Astrocyte (in vitro differentiated cells and primary cell): ENCODE data around the gene XPNPEP1. TPM values are rescaled to one million over a fixed set of nuclear protein-coding genes. Genes with fewer than 3 reads are reported as not detected.
A peak's percentile ranks its signal among the peaks of the same experiment; 100 is the strongest.

Experiments
- DNase-seq: peaks from one replicate; pipeline ENCODE4 v3.0.0-alpha.2; 2010; ENCODE audit warnings: low read depth
- FAIRE-seq: peaks from 2 replicates; lab custom pipeline; 2011; peaks lifted over from hg19 to GRCh38; lab: Jason Lieb, UNC
- H2AFZ ChIP-seq: 2 replicates; pipeline ENCODE4 v1.6.0; 2012; ENCODE audit warnings: low read depth, low read length, inconsistent platforms
- H3K27ac ChIP-seq: 2 replicates; pipeline ENCODE4 v1.5.1; 2011; ENCODE audit warnings: low read depth, low read length, inconsistent platforms
- H3K27me3 ChIP-seq: 2 replicates; pipeline ENCODE4 v1.6.0; 2011; ENCODE audit warnings: low read length, inconsistent platforms; ENCODE audit not compliant: insufficient read depth
- H3K36me3 ChIP-seq: 2 replicates; pipeline ENCODE4 v1.5.1; 2011; ENCODE audit warnings: low read length, inconsistent platforms; ENCODE audit not compliant: insufficient read depth
- H3K4me1 ChIP-seq: 2 replicates; pipeline ENCODE4 v1.5.1; 2011; ENCODE audit warnings: low read length, inconsistent platforms; ENCODE audit not compliant: insufficient read depth
- H3K4me2 ChIP-seq: 2 replicates; pipeline ENCODE4 v1.6.0; 2012; ENCODE audit warnings: low read length, inconsistent platforms
- H3K4me3 ChIP-seq: 2 replicates; pipeline ENCODE4 v1.5.1; 2011; ENCODE audit warnings: low read depth, mild to moderate bottlenecking, low read length, inconsistent platforms; ENCODE audit not compliant: insufficient read depth
- H3K79me2 ChIP-seq: 2 replicates; pipeline ENCODE4 v1.6.0; 2012; ENCODE audit warnings: mild to moderate bottlenecking, low read length, inconsistent platforms; ENCODE audit not compliant: insufficient read depth
- H3K9ac ChIP-seq: 2 replicates; pipeline ENCODE4 v1.6.0; 2012; ENCODE audit warnings: mild to moderate bottlenecking, low read length, inconsistent platforms
- H3K9me3 ChIP-seq: 2 replicates; pipeline ENCODE4 v1.5.1; 2012; ENCODE audit warnings: low read depth, mild to moderate bottlenecking, low read length, inconsistent platforms; ENCODE audit not compliant: insufficient read depth
- H4K20me1 ChIP-seq: 2 replicates; pipeline ENCODE4 v1.6.0; 2012; ENCODE audit warnings: low read length, inconsistent platforms; ENCODE audit not compliant: insufficient read depth
- H3K27ac Mint-ChIP-seq: one replicate; pipeline ENCODE4 v1.8.0; 2021; ENCODE audit warnings: mild to moderate bottlenecking, mixed read lengths; ENCODE audit not compliant: unreplicated experiment
- H3K27me3 Mint-ChIP-seq: one replicate; pipeline ENCODE4 v1.8.0; 2021; ENCODE audit warnings: low read depth, mixed read lengths; ENCODE audit not compliant: unreplicated experiment
- H3K36me3 Mint-ChIP-seq: one replicate; pipeline ENCODE4 v1.8.0; 2021; ENCODE audit warnings: low read depth, mixed read lengths; ENCODE audit not compliant: unreplicated experiment
- H3K4me1 Mint-ChIP-seq: one replicate; pipeline ENCODE4 v1.8.0; 2021; ENCODE audit warnings: low read depth, mixed read lengths; ENCODE audit not compliant: unreplicated experiment
- H3K4me3 Mint-ChIP-seq: one replicate; pipeline ENCODE4 v1.8.0; 2021; ENCODE audit warnings: mild to moderate bottlenecking, moderate library complexity, mixed read lengths; ENCODE audit not compliant: unreplicated experiment
- H3K9me3 Mint-ChIP-seq: one replicate; pipeline ENCODE4 v1.8.0; 2021; ENCODE audit warnings: mild to moderate bottlenecking, mixed read lengths; ENCODE audit not compliant: unreplicated experiment
- CTCF ChIP-seq: IDR thresholded peaks from 2 replicates; pipeline ENCODE4 v1.5.1; 2011; ENCODE audit warnings: low read depth, mild to moderate bottlenecking, inconsistent platforms, low read length, moderate library complexity; ENCODE audit not compliant: insufficient read depth
- EZH2 ChIP-seq: IDR thresholded peaks from 2 replicates; pipeline ENCODE4 v1.6.1; 2012; ENCODE audit warnings: mild to moderate bottlenecking, low read length, inconsistent platforms; ENCODE audit not compliant: insufficient read depth
- total RNA-seq: library from RNA; stranded (reverse); gene quantifications from 2 replicates; pipeline ENCODE4 v1.2.1, GENCODE V29; 2021

Gene XPNPEP1
- total RNA-seq, 1 donor from 2014 or later, result 100 TPM

GRCh38 chr10:109886037-109886780 lies 37.1 kb downstream of the XPNPEP1 start:
- Histone ChIP-seq H3K79me2 (no peaks in the 10 kb centered on the region), H3K4me2 (peak overlapping the region; percentile 16), H2AFZ (no peak overlapping the region), H3K27ac (no peak overlapping the region), H3K4me3 (no peak overlapping the region), H3K9me3 (no peaks in the 10 kb centered on the region), H3K27me3 (no peaks in the 10 kb centered on the region), H3K9ac (no peak overlapping the region), H4K20me1 (no peaks in the 10 kb centered on the region), H3K36me3 (peaks cover 26% of the 10 kb centered on the region), H3K4me1 (peaks cover 35% of the 10 kb centered on the region)
- FAIRE-seq (no peak), DNase-seq (peak; percentile 58)
- Mint-ChIP-seq H3K27ac (peak overlapping the region; percentile 88), H3K36me3 (peaks cover 23% of the 10 kb centered on the region), H3K4me3 (peak overlapping the region; percentile 35), H3K9me3 (no peaks in the 10 kb centered on the region), H3K4me1 (peaks cover 59% of the 10 kb centered on the region), H3K27me3 (no peaks in the 10 kb centered on the region)
- TF ChIP-seq CTCF, result no peak
- no peak for TF ChIP-seq EZH2

GRCh38 chr10:109883859-109884771 lies 39.2 kb downstream of the XPNPEP1 start:
- no peaks in the 10 kb centered on the region for H3K9me3 Mint-ChIP-seq
- FAIRE-seq (peak; percentile 85), DNase-seq (peak; percentile 77)
- H2AFZ ChIP-seq, result peak overlapping the region; percentile 62
- no peaks in the 10 kb centered on the region for H3K27me3 ChIP-seq
- no peaks in the 10 kb centered on the region for H3K79me2 ChIP-seq
- no peak overlapping the region for H3K4me3 ChIP-seq
- peak overlapping the region; percentile 24 for H3K4me3 Mint-ChIP-seq
- peaks cover 44% of the 10 kb centered on the region for H3K4me1 Mint-ChIP-seq
- peaks cover 26% of the 10 kb centered on the region for H3K36me3 Mint-ChIP-seq
- peak overlapping the region; percentile 43 for H3K27ac Mint-ChIP-seq
- H3K4me2 ChIP-seq, result peak overlapping the region; percentile 79
- H4K20me1 ChIP-seq, result no peaks in the 10 kb centered on the region
- peaks cover 23% of the 10 kb centered on the region for H3K36me3 ChIP-seq
- H3K27me3 Mint-ChIP-seq, result no peaks in the 10 kb centered on the region
- peak overlapping the region; percentile 58 for H3K9ac ChIP-seq
- H3K9me3 ChIP-seq, result no peaks in the 10 kb centered on the region
- no peak for TF ChIP-seq EZH2
- TF ChIP-seq CTCF, result peak; percentile 99
- peaks cover 25% of the 10 kb centered on the region for H3K4me1 ChIP-seq
- H3K27ac ChIP-seq, result peak overlapping the region; percentile 72
